GM19023 (cell line): ENCODE measurements around the gene LRRC45.
A peak's percentile ranks its signal among the peaks of the same experiment; 100 is the strongest.

ENCODE experiments used
- ATAC-seq: cut with Tn5 transposase; IDR thresholded peaks from one replicate; pipeline ENCODE4 v1.9.1; 2021; ENCODE audit warnings: mild to moderate bottlenecking, moderate library complexity; ENCODE audit not compliant: unreplicated experiment

Gene LRRC45

DNA sequence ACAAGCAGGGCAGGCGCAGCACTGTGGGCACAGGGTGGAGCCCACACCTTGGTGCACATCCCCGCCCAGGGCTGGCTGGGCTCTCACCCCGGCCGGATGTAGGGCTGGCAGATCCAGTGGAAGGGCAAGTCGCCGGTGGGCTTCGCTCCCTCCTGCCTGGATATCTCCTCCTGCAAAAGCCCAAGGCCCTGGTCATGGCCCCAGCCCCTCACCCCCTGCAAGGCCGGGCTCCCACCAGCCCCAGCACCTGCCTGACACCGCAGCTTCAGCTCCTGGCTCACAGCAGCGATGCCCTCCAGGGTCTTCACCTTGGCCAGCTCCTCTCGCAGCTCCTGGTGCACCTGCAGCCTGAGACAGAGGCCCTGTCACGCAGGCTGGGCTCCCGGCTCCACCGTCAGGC lies 37.5 kb downstream of the LRRC45 start:
- ATAC-seq: no peak

DNA sequence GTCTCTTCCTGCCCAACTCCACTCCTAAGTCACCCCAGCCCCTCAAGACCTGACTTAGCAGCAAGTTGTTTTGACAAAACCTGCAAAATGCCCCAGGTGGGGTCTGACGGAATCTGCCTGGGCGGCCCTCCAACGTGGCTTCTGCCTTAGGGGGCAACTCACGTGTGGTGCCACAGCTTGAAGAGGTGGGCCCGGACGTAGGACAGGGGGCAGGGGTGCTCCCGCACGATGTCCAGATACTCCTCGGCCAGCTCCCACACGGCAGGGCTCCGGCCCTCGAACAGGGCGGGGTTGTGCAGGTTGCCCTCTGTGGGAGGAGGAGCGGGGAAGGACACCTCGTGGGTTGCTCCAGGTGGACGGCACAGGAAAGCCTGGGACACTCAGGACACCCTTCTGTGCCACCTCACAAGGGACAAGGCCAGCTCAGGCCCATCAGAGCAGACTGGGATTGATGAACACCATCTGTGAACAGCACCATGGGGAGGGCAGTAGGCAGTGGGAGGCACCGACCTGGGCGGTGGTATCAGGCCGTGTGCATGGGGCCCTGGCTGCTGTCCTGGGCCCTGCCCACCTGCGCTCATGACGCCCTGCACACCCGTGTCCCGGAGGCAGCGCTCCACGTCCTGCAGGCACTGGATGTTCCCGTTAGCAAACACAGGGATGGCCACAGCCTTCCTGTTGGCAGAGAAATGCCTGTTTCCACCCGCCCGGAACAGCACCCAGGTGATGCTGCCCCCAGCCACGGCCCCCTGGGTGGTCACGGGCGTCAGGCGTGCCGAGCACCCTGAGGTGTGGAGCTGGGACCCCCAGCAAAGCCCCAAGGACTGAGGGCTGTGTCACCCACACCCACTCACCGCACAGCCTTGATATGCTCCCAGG lies 38.2 kb downstream of the LRRC45 start:
- no peak for ATAC-seq

DNA sequence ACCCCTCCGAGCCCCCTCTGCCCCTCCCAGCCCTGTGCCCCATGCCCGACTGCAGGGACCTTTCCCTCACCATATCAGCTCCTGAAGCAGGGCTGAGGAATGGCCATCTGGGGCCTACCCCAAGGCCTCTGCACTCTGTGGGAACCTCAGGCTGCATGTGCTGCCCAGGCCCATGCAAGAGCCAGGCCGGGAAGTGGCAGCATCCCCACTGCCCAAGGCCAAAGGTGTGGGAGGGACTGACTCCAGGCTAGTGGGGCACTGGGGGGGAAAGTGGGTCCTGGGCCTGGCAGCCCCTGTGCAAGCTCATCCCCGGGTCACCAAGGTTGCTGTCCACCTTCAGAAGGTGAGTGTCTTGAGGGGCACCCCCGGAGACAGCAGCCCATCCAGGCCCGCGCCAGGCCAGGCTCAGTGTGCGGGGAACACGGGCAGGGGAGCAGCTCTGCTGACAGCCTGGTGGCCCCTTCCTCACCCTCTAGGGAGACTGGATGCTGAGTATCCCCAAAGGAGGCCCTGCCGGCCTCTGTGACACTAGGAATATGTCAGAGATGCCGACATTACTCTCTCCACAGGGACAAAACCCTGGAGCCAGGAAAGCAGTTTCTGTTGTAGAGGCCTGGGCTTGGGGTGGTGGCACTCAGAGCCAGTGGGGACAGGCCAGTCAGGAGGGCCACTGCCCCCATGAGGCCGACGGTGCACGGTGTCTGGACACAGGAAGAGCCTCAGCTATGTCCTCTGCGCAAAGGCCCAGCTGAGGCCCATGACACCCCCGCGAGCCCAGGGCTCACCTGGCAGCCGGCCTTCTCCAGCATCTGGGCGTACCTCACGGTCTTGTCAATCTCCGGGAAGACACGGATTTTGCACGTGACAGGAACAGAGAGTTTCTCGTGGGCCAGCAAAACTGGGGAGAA lies 39.2 kb downstream of the LRRC45 start:
- ATAC-seq: no peak

DNA sequence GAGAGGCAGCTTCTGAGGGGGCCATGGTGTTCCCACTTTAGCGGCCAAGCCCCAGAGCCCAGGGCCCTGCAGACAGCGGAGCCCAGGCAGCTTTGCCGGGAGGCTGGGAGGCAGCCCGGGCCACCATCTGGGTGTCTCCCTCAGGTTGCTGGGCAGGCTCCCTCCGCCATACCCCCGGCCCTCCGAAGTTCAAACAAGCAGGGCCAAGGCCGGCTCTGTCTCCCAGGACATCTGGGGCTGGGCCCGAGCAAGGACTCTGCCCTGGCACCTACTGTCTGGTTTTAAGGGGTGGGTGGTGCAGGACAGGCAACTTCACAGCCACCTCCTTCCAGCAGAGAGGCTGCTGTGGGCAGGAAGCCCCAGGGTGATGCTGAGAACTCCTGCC lies 39.9 kb downstream of the LRRC45 start:
- no peak for ATAC-seq

DNA sequence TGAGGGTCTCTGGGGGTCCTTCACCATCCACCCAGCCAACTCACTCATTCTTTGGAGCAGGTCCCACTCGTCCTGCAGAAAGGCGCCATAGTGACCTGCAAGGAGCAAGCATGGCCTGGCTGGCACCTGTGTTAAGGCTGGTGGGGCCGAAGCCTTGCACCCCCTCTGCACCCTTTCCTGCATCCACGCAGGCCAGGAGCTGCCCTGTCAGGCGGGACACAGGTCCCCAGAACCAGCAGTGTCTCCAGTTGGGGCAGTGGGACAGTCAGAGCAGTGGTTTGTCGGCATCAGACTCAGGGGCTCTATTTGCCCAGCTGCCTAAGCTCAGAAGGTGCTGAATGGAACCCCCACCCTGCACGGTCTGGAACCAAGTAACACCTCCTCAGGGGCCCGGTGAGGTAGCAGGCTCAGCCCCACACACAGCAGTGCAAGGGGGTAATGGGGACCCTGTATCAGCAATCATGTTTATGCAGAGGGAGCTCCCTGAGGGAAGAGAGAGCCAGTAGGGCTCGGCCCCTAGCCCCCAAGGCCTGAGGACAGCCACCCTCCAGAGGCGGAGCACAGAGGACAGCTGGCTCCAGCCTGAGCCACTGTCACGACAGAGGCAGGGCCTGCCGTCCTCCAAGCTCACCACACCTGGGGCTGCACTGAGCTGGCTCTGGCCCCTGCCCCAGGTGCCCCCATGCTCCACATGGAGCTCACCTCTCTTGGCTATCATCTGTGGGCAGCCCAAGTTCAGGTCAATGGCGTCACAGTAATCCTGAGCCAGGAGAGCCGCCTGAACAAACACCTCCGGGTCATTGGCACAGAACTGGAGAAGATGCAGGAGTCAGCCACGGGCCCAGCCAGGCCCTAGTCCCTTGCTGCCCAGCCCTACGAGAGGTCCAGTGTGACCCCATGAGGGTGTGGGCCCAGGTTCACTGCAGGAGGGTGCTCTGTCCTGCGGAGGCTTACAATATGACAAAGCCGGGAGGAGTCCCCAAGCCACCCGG lies 40.6 kb downstream of the LRRC45 start:
- no peak for ATAC-seq

DNA sequence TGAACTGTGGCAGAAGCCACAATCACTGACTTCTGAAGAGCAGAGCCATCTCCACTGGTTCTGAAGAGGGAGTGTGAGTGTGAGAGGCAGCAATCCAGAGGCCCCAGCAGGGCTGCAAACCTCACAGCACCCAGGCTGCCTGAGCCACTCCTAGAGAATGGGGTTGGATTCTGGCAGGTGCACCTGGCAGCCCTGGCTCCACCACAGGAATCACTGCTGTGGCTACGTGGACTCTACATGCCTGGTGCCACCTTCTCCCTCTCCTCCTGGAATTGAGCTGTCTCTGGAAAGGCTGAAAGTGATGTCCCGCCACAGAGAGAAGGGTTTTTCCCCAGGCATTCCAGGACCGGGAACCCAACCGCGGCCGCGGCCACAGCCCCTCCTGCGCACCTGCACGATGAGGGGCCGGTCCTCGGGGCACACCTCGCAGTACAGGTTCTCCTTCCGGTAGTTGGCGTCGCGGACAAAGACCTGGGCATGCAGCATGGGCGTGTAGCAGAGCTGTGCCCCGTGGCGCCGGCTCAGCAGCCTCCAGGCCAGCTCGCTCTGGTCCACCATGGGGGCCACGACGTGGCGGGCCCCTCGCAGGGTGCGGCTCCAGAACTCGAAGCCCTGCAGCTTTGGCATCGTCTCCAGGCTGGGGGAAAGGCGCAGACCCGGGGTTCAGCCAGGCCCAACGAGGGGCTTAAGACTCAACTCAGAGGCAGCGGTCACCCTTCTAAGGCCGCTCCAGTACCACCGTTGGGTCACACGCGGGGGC lies 41.5 kb downstream of the LRRC45 start:
- ATAC-seq: no peak

DNA sequence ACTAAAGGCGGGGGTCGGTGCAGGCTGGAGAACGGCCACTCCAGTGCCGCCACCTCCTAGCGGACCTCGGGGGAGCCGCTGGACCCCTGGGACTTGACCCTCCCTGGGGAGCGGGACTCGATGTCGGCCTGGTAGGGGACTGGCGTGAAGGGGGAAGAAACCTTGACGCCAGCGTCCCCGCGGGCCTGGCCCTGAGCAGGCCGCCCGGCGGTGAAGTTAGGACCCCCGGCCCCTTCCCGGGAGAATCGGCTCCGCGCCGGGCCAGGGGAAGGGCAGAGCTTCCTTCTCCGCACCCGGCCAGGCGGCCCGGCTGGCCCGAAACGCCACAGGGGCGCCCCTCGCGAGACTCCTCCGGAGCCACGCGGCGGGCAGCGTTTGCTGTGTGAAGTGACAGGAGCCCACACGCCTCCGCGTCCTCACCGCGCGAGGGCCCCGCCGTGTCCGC lies 42.1 kb downstream of the LRRC45 start:
- peak; percentile 25 for ATAC-seq

DNA sequence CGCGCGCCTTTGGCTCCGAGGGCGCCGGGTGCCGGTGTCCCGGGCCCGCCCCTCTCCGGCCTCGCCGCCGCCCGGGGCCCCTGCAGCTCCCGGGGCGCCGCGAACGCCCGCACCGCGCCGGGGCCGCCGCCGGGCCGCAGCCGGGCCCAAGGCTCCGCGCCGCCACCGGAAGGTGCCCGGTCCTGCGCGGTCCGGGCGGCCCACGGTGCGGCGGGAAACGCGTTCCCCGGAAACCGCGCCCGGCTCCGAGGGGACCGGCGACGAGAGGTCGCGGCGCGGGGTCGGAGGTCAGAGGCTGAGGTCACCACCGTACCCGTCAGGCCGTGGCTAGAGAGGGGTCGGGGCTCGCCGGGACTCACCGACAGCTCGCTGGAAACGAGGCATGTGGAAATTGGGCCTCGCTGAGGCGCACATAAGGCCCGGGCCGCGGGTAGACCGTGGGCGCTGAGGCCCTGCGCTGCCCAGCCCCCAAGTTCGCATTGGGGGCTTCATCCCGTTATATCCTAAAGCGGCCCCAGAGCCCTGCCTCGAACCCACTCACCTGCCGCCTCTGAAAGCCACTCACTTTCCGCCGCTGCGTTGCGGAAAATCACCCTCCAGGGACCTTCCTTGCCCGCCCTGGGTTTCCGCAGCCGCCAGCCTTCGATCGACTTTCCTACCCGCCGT lies 42.7 kb downstream of the LRRC45 start, which contains the start of gene DUS1L:
TSS of gene DUS1L (minus strand) at position 167 of the 666 bp plus-strand sequence. CDS start 745 bp downstream, outside the sequence.
- ATAC-seq: peak; percentile 74

DNA sequence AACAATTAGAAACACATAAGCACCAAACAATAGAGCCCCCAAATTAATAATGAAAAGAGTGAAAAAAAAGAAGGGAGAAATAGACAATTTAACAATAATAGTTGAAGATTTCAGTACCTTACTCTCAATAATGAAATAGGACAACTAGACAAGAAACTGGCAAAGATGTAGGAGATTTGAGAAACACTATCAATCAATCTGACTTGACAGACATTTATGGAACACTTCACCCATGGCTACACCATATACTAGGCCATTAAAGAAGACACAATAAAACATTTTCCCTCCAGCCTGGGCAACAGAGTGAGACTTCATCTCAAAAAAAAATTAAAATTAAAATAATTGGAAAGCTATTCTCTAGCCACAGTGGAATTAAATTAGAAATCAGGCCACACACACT lies 47.5 kb downstream of the LRRC45 start:
- ATAC-seq: no peak

DNA sequence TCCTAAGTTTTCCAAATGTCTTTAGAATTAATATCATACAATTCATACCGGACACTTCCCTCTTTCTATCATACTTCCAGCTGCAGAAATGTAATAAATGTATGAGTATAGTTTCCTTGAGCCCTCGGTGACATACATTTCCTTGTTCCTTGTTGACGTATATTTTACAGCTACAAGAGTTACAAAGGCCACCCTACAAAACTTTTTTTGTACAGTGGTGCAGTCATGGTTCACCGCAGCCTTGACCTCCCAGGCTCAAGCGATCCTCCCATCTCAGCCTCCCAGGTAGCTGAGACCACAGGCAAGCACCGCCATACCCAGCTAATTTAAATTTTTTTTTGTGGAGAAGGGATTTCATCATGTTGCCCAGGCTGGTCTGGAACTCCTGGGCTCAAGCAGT lies 49.7 kb downstream of the LRRC45 start:
- ATAC-seq: no peak

DNA sequence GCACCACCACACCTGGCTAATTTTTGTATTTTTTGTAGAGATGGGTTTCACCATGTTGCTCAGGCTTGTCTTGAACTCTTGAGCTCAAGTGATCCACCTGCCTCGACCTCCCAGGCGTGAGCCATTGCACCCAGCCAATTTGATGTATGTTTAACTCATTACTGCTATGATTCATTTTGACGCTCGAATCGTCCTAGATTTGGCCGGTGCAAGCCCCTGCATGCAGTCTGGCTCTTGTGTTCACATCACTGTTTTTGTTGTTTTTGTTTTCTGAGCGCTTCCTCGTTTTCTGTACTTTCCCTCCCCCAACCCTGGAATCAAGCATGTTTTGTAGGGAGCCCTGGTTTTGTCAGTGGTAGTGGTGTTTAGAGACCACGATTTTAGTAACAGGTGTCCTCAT lies 50.3 kb downstream of the LRRC45 start:
- ATAC-seq: no peak

DNA sequence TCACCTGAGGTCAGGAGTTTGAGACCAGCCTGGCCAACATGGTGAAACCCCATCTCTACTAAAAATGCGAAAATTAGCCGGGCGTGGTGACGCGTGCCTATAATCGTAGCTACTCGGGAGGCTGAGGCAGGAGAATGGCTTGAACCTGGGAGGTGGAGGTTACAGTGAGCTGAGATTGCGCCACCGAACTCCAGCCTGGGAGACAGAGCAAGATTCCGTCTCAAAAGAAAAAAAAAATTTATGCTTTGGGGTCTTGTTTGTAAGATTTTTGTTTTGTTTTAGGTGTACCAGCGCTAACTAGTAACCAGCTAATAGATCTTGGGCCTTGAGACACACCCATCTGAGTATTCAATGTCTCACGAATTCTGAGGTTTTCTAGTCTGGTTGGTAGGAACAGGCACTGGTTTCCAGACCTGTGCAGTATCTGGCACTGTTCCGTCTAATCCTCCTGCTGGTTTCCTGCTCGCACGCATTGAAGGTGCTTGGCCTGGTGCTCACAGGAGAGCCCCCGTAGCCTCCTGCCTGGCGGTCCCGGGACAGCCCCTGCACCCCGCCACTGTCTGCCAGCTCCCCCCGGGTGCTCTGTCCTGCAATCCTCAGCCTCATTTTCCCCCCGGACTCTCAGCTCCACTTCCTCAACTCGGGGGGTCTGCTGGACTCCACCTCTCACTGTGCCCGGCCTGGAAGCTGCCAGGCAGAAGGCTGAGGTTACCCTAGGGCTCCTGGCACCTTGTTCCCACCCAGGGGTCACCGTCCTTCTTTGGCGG lies 53.1 kb downstream of the LRRC45 start:
- no peak for ATAC-seq

DNA sequence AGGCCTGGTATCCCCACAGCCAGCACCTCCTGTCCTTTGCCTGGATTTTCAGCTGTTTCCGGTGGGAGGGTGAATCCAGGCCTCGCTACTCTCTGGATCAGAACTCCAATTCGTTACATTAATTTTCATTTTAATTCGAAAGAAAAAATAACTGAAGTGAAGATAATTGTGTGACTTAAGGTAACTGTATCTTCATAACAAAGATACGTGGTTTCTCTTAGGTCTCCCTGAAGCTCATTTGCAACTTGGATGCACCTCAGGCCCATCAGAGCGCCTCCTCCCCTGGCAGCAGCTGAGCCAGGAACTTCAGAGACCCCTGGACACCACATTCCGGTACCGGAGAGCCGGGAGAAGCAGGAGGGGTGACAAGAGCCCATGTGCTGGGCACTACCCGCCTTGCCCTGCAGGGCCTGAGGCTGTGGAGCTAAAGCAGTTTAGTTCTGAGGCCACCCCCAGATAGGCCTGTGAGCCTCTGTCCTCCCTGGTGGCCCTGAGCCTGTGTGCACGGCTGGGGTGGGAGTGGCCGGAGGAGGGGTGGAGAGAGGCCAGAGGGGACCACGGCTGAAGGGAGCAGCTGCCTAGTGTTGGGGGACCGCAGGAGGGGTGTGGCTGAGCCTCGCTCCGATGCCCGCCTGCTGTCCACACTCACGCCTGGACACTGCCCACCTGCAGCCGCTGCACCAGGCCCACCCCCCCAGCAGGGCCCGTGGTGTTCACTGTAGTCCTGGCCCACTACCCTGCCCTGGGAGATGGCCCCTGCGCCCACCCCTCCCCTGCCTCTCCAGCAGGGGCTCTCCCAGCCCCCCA lies 53.9 kb downstream of the LRRC45 start:
- no peak for ATAC-seq

DNA sequence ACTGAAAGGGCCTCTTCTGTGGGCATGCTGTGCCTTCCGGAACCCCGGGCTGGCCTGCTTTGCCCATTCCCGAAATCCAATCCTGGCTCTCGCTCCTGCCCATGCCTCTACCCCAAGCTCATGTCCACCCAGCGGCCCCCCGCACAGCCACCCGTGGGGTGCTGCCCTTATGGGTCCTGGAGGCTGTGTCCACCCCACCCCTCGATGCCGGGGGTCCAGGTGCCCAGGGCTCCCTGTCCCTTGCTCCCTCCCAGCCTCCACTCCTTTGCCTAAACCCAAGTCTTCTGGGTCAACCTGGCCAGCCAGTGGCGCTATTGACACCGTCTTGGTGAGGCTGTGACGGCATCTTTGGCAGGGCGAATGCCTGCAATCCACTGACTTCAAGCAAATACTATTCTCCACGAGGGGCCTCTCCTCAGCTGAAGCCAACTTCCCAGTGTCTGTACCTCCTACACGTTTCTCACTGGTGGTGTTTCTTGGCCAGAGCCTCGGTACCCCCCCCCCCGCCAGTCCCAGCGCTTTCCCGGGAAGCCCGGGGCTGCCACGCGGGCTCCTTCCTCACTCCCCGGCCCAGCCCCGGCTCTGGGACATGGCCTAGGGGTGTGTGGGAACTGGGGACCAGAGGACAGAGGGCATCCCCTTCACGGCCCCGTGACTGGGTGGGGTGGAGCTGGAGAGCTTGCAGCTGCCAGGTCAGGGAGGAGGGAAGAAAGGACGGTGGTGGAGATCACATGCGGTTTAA lies 54.7 kb downstream of the LRRC45 start:
- no peak for ATAC-seq

DNA sequence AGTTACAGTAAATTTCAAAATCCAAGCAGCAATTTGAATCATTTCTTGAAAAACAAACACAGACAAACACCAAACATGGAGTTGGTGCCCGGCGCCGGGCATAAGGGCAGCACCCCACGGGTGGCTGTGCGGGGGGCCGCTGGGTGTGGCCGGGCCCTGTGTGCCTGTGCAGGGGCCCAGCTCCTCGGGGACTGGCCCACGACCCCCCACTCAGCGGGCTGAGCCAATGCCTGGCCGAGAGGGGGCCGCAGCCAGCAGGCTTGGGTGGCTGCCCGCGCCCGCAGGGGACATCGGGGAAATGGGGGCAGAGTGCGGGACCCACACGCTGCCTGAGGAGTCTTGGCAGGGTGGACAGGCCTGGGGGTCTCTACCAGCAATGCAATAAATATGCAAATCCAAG lies 55.3 kb downstream of the LRRC45 start:
- no peak for ATAC-seq

DNA sequence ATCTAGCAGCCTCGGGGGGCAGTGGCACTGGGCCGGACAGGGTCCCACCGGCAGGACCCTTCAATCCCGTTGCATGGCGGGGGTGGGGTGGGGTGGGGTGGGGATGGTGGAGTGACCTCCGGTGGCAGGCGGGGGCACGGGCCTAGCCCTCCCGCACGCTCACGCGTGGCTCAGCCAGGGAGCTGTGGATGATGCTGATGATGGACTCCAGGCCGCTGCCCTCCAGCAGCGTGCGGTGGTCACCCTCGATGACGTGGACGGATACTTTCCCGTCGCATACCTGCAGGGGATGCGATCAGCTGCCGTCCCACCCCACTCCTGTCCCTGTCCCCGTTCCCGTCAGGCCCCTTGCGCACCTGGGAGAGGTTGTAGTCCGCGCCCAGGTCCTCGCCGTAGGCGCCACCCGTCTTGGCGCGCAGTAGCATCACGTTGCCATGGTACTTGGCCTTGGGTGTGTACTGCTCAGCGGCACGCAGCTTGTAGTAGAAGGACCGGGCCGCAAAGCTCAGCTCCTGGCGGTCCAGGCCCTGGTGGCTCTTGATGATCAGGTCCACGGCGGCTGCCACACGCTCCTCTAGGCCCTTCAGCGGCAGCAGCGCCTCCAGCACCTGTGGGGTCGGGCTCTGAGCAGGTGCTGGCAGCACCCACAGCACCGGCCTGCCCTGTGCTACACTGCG lies 56.0 kb downstream of the LRRC45 start:
- no peak for ATAC-seq
